ENCODE results near the gene WDR70.
A peak's percentile ranks its signal among the peaks of the same experiment; 100 is the strongest.

Gene WDR70

DNA sequence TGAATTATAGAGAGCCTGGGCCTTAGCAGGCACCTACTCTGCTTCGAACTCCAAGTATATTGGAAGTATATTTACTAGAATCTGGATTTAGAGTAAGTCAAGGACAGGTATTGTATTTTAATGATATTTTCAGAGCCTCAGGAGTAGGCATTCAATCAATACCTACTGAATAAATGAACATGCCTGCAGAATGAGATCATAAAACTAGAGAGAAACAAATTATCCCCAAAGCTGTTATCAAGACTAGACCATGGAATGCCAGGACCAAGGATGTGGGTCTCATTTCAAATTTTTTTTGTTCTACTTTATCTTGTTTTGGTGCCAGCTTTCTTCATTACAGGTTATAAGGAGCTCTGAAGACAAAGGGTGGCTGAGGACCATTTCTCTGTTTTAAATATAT is 394.7 kb downstream of the WDR70 start:
- no peaks in the 10 kb centered on the region for H3K36me3 ChIP-seq (replicated peaks in 1 of 2; ENCODE audit: control insufficient read depth in 2 of 2, insufficient read depth in 2 of 2, low read length in 2 of 2)
- no peak overlapping the region for H3K4me2 ChIP-seq (ENCODE audit: insufficient read depth, low read length, poor library complexity, severe bottlenecking)
- H3K9me3 ChIP-seq (replicated peaks in 1 of 2; ENCODE audit: control insufficient read depth in 2 of 2, insufficient read depth in 1 of 2, low read depth in 1 of 2, low read length in 2 of 2), result peaks cover 0 to 10% of the 10 kb centered on the region in 2 donors

DNA sequence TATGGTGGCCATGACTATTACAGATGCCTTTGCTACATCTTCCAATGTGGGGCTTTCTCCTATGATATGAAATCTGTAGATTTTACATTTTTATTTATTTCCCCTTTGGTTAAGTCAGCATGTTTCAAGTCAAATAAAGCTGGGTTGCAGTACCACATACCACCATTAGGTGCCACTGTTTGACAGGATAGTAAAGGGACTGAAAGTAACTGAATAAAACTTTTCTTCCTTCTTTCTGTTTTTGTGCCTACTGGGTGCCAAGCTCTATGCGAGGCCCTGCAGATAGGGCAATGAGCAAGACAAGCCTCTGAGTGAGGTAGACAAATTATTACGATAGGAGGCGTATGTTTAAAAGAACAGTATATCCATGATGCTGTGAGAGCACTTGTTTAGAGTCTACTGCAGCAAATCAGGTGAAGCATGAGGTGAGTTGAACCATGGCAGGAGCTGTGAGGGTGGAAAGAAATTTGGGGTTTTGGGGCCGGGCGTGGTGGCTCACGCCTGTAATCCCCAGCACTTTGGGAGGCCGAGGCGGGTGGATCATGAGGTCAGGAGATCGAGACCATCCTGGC is 395.9 kb downstream of the WDR70 start:
- Histone ChIP-seq H3K9me3 (replicated peaks in 1 of 2; ENCODE audit: control insufficient read depth in 2 of 2, insufficient read depth in 1 of 2, low read depth in 1 of 2, low read length in 2 of 2) (peaks cover 0 to 10% of the 10 kb centered on the region in 2 donors), H2BK5ac (ENCODE audit: low read length) (no peak overlapping the region), H3K14ac (ENCODE audit: low read length) (no peak overlapping the region), H3K9ac (ENCODE audit: low read depth, low read length, poor library complexity) (no peak overlapping the region), H3K4ac (ENCODE audit: low read length) (no peak overlapping the region), H2BK12ac (ENCODE audit: low read length) (no peak overlapping the region), H2BK120ac (ENCODE audit: low read depth, low read length) (no peak overlapping the region), H3K27me3 (ENCODE audit: control insufficient read depth in 3 of 3, insufficient read depth in 3 of 3, low read depth in 1 of 3, low read length in 3 of 3) (no peaks in the 10 kb centered on the region), H2BK15ac (ENCODE audit: low read length) (no peak overlapping the region), H3K27ac (replicated peaks; ENCODE audit: low read length) (no peak overlapping the region), H3K23ac (ENCODE audit: low read depth, low read length, poor library complexity) (no peak overlapping the region), H4K8ac (ENCODE audit: low read depth, low read length) (no peak overlapping the region), H3K4me1 (ENCODE audit: control insufficient read depth in 2 of 2, insufficient read depth in 1 of 2, low read depth in 1 of 2, low read length in 2 of 2) (no peaks in the 10 kb centered on the region), H4K91ac (ENCODE audit: low read depth, low read length, poor library complexity) (no peak overlapping the region), H3K18ac (ENCODE audit: low read length) (no peak overlapping the region), H2AK5ac (ENCODE audit: low read depth, low read length) (no peak overlapping the region), H3K4me3 (ENCODE audit: low read length in 2 of 2) (no peak overlapping the region), H3K79me1 (ENCODE audit: low read depth, low read length) (no peaks in the 10 kb centered on the region), H2AFZ (ENCODE audit: low read length) (no peak overlapping the region), H3K36me3 (replicated peaks in 1 of 2; ENCODE audit: control insufficient read depth in 2 of 2, insufficient read depth in 2 of 2, low read length in 2 of 2) (no peaks in the 10 kb centered on the region), H3K4me2 (ENCODE audit: insufficient read depth, low read length, poor library complexity, severe bottlenecking) (no peak overlapping the region)
- no CpG with 5 or more reads among the region's 9 CpGs for WGBS, 2 donors (ENCODE audit: extremely low coverage in 2 of 2, insufficient read length in 2 of 2, insufficient replicate concordance in 1 of 2)
- DNase-seq (ENCODE audit: low spot score), result no peak

More for the DNA sequence above, 394.7 kb downstream of the WDR70 start:
- Histone ChIP-seq H2BK12ac (ENCODE audit: low read length) (no peak overlapping the region), H4K91ac (ENCODE audit: low read depth, low read length, poor library complexity) (no peak overlapping the region), H3K23ac (ENCODE audit: low read depth, low read length, poor library complexity) (no peak overlapping the region), H2AFZ (ENCODE audit: low read length) (no peak overlapping the region), H3K79me1 (ENCODE audit: low read depth, low read length) (no peaks in the 10 kb centered on the region), H2AK5ac (ENCODE audit: low read depth, low read length) (no peak overlapping the region), H4K8ac (ENCODE audit: low read depth, low read length) (no peak overlapping the region), H3K4me3 (ENCODE audit: low read length in 2 of 2) (no peak overlapping the region), H2BK120ac (ENCODE audit: low read depth, low read length) (no peak overlapping the region), H3K27me3 (ENCODE audit: control insufficient read depth in 3 of 3, insufficient read depth in 3 of 3, low read depth in 1 of 3, low read length in 3 of 3) (no peaks in the 10 kb centered on the region), H2BK5ac (ENCODE audit: low read length) (no peak overlapping the region), H3K9ac (ENCODE audit: low read depth, low read length, poor library complexity) (no peak overlapping the region), H3K4me1 (ENCODE audit: control insufficient read depth in 2 of 2, insufficient read depth in 1 of 2, low read depth in 1 of 2, low read length in 2 of 2) (peaks cover 0 to 2% of the 10 kb centered on the region in 2 donors), H3K18ac (ENCODE audit: low read length) (no peak overlapping the region), H2BK15ac (ENCODE audit: low read length) (no peak overlapping the region), H3K4ac (ENCODE audit: low read length) (no peak overlapping the region), H3K14ac (ENCODE audit: low read length) (no peak overlapping the region), H3K27ac (replicated peaks; ENCODE audit: low read length) (no peak overlapping the region)
- no peak for DNase-seq (ENCODE audit: low spot score)
- no CpG with 5 or more reads among the region's 1 CpG for WGBS, 2 donors (ENCODE audit: extremely low coverage in 2 of 2, insufficient read length in 2 of 2, insufficient replicate concordance in 1 of 2)

GRCh38 chr5:37776826-37777225 is 397.7 kb downstream of the WDR70 start:
- WGBS, 2 donors (ENCODE audit: extremely low coverage in 2 of 2, insufficient read length in 2 of 2, insufficient replicate concordance in 1 of 2), result no CpG with 5 or more reads among the region's 7 CpGs
- H2BK120ac ChIP-seq (ENCODE audit: low read depth, low read length), result no peak overlapping the region
- no peak overlapping the region for H2BK12ac ChIP-seq (ENCODE audit: low read length)
- H2AK5ac ChIP-seq (ENCODE audit: low read depth, low read length), result no peak overlapping the region
- DNase-seq (ENCODE audit: low spot score), result no peak
- H2BK15ac ChIP-seq (ENCODE audit: low read length), result no peak overlapping the region
- no peak overlapping the region for H3K4ac ChIP-seq (ENCODE audit: low read length)
- H4K8ac ChIP-seq (ENCODE audit: low read depth, low read length), result no peak overlapping the region
- H3K9me3 ChIP-seq (replicated peaks in 1 of 2; ENCODE audit: control insufficient read depth in 2 of 2, insufficient read depth in 1 of 2, low read depth in 1 of 2, low read length in 2 of 2), result peaks cover 0 to 10% of the 10 kb centered on the region in 2 donors
- no peaks in the 10 kb centered on the region for H3K4me1 ChIP-seq (ENCODE audit: control insufficient read depth in 2 of 2, insufficient read depth in 1 of 2, low read depth in 1 of 2, low read length in 2 of 2)
- no peak overlapping the region for H3K18ac ChIP-seq (ENCODE audit: low read length)
- no peak overlapping the region for H3K4me3 ChIP-seq (ENCODE audit: low read length in 2 of 2)
- H3K23ac ChIP-seq (ENCODE audit: low read depth, low read length, poor library complexity), result no peak overlapping the region
- H2BK5ac ChIP-seq (ENCODE audit: low read length), result no peak overlapping the region
- no peak overlapping the region for H3K27ac ChIP-seq (replicated peaks; ENCODE audit: low read length)
- no peak overlapping the region for H3K4me2 ChIP-seq (ENCODE audit: insufficient read depth, low read length, poor library complexity, severe bottlenecking)
- H3K14ac ChIP-seq (ENCODE audit: low read length), result peak overlapping the region; percentile 14
- H3K27me3 ChIP-seq (ENCODE audit: control insufficient read depth in 3 of 3, insufficient read depth in 3 of 3, low read depth in 1 of 3, low read length in 3 of 3), result no peaks in the 10 kb centered on the region
- H2AFZ ChIP-seq (ENCODE audit: low read length), result no peak overlapping the region
- no peak overlapping the region for H3K9ac ChIP-seq (ENCODE audit: low read depth, low read length, poor library complexity)
- no peak overlapping the region for H4K91ac ChIP-seq (ENCODE audit: low read depth, low read length, poor library complexity)
- H3K79me1 ChIP-seq (ENCODE audit: low read depth, low read length), result no peaks in the 10 kb centered on the region
- H3K36me3 ChIP-seq (replicated peaks in 1 of 2; ENCODE audit: control insufficient read depth in 2 of 2, insufficient read depth in 2 of 2, low read length in 2 of 2), result no peaks in the 10 kb centered on the region

DNA sequence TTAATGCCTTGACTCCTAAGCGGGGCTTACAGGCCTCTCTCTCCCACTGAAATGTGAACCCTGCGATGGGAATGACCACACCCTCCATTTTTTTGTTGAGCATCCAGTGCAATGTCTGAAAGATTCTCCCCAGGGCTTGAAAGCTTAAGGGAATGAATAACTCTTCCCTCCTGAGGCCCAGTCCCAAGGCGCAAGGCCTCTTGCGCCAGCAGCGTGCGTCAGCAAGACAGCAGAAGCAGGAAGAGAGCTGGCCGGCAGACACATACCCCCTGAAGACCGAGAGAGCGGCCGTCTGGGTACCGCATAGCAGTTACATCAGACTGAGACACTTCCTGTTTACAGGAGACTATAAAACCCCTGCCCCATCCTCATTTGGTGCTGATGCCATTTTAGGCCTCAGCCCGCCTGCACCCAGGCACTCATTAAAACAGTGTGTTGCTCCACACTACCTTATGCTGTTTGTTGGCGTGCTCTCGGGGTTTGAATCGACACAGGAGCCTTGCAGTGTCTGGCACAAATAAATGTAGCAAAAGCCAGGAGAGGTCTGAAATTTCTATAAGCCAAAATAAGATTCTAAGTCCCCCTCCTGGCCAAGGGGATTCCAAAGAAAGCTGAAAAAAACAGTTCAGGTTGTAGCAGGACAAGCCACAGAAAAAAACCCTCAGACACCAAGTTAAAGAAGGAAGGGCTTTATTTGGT is 398.5 kb downstream of the WDR70 start:
- no peak overlapping the region for H4K91ac ChIP-seq (ENCODE audit: low read depth, low read length, poor library complexity)

More for the DNA sequence above, 398.5 kb downstream of the WDR70 start:
- no peak for DNase-seq (ENCODE audit: low spot score)
- Histone ChIP-seq H3K79me1 (ENCODE audit: low read depth, low read length) (no peaks in the 10 kb centered on the region), H2BK15ac (ENCODE audit: low read length) (no peak overlapping the region), H3K4me2 (ENCODE audit: insufficient read depth, low read length, poor library complexity, severe bottlenecking) (no peak overlapping the region), H3K18ac (ENCODE audit: low read length) (no peak overlapping the region), H3K23ac (ENCODE audit: low read depth, low read length, poor library complexity) (no peak overlapping the region), H3K9ac (ENCODE audit: low read depth, low read length, poor library complexity) (no peak overlapping the region), H3K4ac (ENCODE audit: low read length) (no peak overlapping the region), H2BK120ac (ENCODE audit: low read depth, low read length) (no peak overlapping the region), H2AK5ac (ENCODE audit: low read depth, low read length) (no peak overlapping the region), H3K4me1 (ENCODE audit: control insufficient read depth in 2 of 2, insufficient read depth in 1 of 2, low read depth in 1 of 2, low read length in 2 of 2) (no peaks in the 10 kb centered on the region), H4K8ac (ENCODE audit: low read depth, low read length) (no peak overlapping the region), H3K36me3 (replicated peaks in 1 of 2; ENCODE audit: control insufficient read depth in 2 of 2, insufficient read depth in 2 of 2, low read length in 2 of 2) (no peaks in the 10 kb centered on the region), H3K27ac (replicated peaks; ENCODE audit: low read length) (no peak overlapping the region), H3K14ac (ENCODE audit: low read length) (peak overlapping the region; percentile 47), H3K4me3 (ENCODE audit: low read length in 2 of 2) (no peak overlapping the region), H2AFZ (ENCODE audit: low read length) (peak overlapping the region; percentile 19), H3K27me3 (ENCODE audit: control insufficient read depth in 3 of 3, insufficient read depth in 3 of 3, low read depth in 1 of 3, low read length in 3 of 3) (no peaks in the 10 kb centered on the region), H2BK5ac (ENCODE audit: low read length) (no peak overlapping the region), H2BK12ac (ENCODE audit: low read length) (no peak overlapping the region), H3K9me3 (replicated peaks in 1 of 2; ENCODE audit: control insufficient read depth in 2 of 2, insufficient read depth in 1 of 2, low read depth in 1 of 2, low read length in 2 of 2) (peaks cover 0 to 10% of the 10 kb centered on the region in 2 donors)
- no CpG with 5 or more reads among the region's 15 CpGs for WGBS, 2 donors (ENCODE audit: extremely low coverage in 2 of 2, insufficient read length in 2 of 2, insufficient replicate concordance in 1 of 2)

Measured in neuronal stem cell (in vitro differentiated cells).